Prostate gland (tissue), 2 donors: ENCODE results near the gene CST7.

Experiments used
- POLR2A ChIP-seq: fragments of 450-650 bp; IDR thresholded peaks from one replicate; pipeline ENCODE4 v1.6.1; 2016; ENCODE audit warnings: antibody characterized with exemption, mild to moderate bottlenecking
- POLR2AphosphoS5 ChIP-seq: sonication (generic); formaldehyde crosslinking; IDR thresholded peaks from one replicate; pipeline ENCODE4 v1.6.1; 2017; ENCODE audit warnings: antibody characterized with exemption
- TF ChIP-seq, protein P1 (sequence below), 4 experiments: fragments of 200-600 bp in 2 of 4; fragments of 450-650 bp in 2 of 4; sonication (generic) in 2 of 4; IDR thresholded peaks; 1 replicate in 3 of 4; 2 replicates in 1 of 4; pipeline ENCODE4 v1.5.1; 2016 to 2019; ENCODE audit warnings: antibody characterized with exemption in 4 of 4, mild to moderate bottlenecking in 2 of 4, moderate library complexity in 2 of 4

- TF ChIP-seq, protein P1, sequence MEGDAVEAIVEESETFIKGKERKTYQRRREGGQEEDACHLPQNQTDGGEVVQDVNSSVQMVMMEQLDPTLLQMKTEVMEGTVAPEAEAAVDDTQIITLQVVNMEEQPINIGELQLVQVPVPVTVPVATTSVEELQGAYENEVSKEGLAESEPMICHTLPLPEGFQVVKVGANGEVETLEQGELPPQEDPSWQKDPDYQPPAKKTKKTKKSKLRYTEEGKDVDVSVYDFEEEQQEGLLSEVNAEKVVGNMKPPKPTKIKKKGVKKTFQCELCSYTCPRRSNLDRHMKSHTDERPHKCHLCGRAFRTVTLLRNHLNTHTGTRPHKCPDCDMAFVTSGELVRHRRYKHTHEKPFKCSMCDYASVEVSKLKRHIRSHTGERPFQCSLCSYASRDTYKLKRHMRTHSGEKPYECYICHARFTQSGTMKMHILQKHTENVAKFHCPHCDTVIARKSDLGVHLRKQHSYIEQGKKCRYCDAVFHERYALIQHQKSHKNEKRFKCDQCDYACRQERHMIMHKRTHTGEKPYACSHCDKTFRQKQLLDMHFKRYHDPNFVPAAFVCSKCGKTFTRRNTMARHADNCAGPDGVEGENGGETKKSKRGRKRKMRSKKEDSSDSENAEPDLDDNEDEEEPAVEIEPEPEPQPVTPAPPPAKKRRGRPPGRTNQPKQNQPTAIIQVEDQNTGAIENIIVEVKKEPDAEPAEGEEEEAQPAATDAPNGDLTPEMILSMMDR (IDR thresholded peaks at IDR 0.05) = no peak
- TF ChIP-seq POLR2A (no peak), POLR2AphosphoS5 (no peak)
Measured at GRCh38 chr20:24934101-24934661, 14.9 kb upstream of the CST7 start.
